BE2C (cell line): ENCODE data around the gene HUNK.
"Not testable (repeated sequence)": the region's sequence is repeated elsewhere in the genome, so short reads cannot be mapped to it uniquely, and the experiment has no call there.

Experiments used
- DNase-seq: peaks from one replicate; pipeline ENCODE4 v3.0.0-alpha.2; 2020
- H3K27me3 ChIP-seq: fragments of 250-450 bp; sonication (Bioruptor Pico); 2 replicates; pipeline ENCODE4 v1.5.1; 2020; ENCODE audit warnings: mild to moderate bottlenecking
- H3K36me3 ChIP-seq: fragments of 250-450 bp; sonication (Bioruptor Pico); 2 replicates; pipeline ENCODE4 v1.5.1; 2020; ENCODE audit warnings: mild to moderate bottlenecking
- H3K4me1 ChIP-seq: fragments of 250-450 bp; sonication (Bioruptor Pico); 2 replicates; pipeline ENCODE4 v1.5.1; 2020
- H3K4me3 ChIP-seq: 2 replicates; pipeline ENCODE4 v1.5.1; 2011; ENCODE audit warnings: low read depth, low read length
- H3K9me3 ChIP-seq: fragments of 250-450 bp; sonication (Bioruptor Pico); 2 replicates; pipeline ENCODE4 v1.5.1; 2020
- TF ChIP-seq, protein P1 (sequence below): IDR thresholded peaks from 2 replicates; pipeline ENCODE4 v1.5.1; 2012; ENCODE audit warnings: mild to moderate bottlenecking, low read depth, low read length

HUNK gene

GRCh38 chr21:31938330-31939301 is 65.8 kb downstream of the HUNK start:
- Histone ChIP-seq H3K4me1 (no peaks in the 10 kb centered on the region; the same call in 1 of the 2 replicates), H3K27me3 (no peaks in the 10 kb centered on the region), H3K4me3 (no peak overlapping the region), H3K36me3 (no peaks in the 10 kb centered on the region), H3K9me3 (peaks cover 4% of the 10 kb centered on the region)
- TF ChIP-seq, protein P1, sequence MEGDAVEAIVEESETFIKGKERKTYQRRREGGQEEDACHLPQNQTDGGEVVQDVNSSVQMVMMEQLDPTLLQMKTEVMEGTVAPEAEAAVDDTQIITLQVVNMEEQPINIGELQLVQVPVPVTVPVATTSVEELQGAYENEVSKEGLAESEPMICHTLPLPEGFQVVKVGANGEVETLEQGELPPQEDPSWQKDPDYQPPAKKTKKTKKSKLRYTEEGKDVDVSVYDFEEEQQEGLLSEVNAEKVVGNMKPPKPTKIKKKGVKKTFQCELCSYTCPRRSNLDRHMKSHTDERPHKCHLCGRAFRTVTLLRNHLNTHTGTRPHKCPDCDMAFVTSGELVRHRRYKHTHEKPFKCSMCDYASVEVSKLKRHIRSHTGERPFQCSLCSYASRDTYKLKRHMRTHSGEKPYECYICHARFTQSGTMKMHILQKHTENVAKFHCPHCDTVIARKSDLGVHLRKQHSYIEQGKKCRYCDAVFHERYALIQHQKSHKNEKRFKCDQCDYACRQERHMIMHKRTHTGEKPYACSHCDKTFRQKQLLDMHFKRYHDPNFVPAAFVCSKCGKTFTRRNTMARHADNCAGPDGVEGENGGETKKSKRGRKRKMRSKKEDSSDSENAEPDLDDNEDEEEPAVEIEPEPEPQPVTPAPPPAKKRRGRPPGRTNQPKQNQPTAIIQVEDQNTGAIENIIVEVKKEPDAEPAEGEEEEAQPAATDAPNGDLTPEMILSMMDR: no peak
- no peak for DNase-seq

GRCh38 chr21:31941694-31942093 is 68.9 kb downstream of the HUNK start:
- TF ChIP-seq, protein P1: no peak
- DNase-seq: no peak
- no peaks in the 10 kb centered on the region for H3K36me3 ChIP-seq

GRCh38 chr21:31943561-31943960 is 70.7 kb downstream of the HUNK start:
- TF ChIP-seq, protein P1: no peak
- no peaks in the 10 kb centered on the region for H3K36me3 ChIP-seq
- no peak for DNase-seq

More at GRCh38 chr21:31941694-31942093, 68.9 kb downstream of the HUNK start:
- Histone ChIP-seq H3K27me3 (no peaks in the 10 kb centered on the region), H3K4me3 (no peak overlapping the region), H3K4me1 (no peaks in the 10 kb centered on the region; the same call in 1 of the 2 replicates), H3K9me3 (peaks cover 4% of the 10 kb centered on the region)

GRCh38 chr21:31945141-31945540 is 72.3 kb downstream of the HUNK start:
- no peaks in the 10 kb centered on the region for H3K36me3 ChIP-seq
- TF ChIP-seq, protein P1: no peak
- H3K27me3 ChIP-seq: no peaks in the 10 kb centered on the region
- H3K9me3 ChIP-seq: no peaks in the 10 kb centered on the region
- no peak overlapping the region for H3K4me3 ChIP-seq
- DNase-seq: no peak
- no peaks in the 10 kb centered on the region for H3K4me1 ChIP-seq

More at GRCh38 chr21:31943561-31943960, 70.7 kb downstream of the HUNK start:
- Histone ChIP-seq H3K4me3 (no peak overlapping the region), H3K4me1 (no peaks in the 10 kb centered on the region; the same call in 1 of the 2 replicates), H3K9me3 (peaks cover 4% of the 10 kb centered on the region), H3K27me3 (no peaks in the 10 kb centered on the region)

- Histone ChIP-seq H3K4me1 (no peaks in the 10 kb centered on the region), H3K27me3 (no peaks in the 10 kb centered on the region), H3K4me3 (no peak overlapping the region), H3K9me3 (no peaks in the 10 kb centered on the region), H3K36me3 (no peaks in the 10 kb centered on the region)
- TF ChIP-seq, protein P1: no peak
- no peak for DNase-seq
These were observed 72.7 kb downstream of the HUNK start for GRCh38 chr21:31945546-31945945.

- no peaks in the 10 kb centered on the region for H3K36me3 ChIP-seq
- no peak for DNase-seq
- TF ChIP-seq, protein P1: no peak
- H3K27me3 ChIP-seq: no peaks in the 10 kb centered on the region
- H3K4me3 ChIP-seq: no peak overlapping the region
- no peaks in the 10 kb centered on the region for H3K9me3 ChIP-seq
- no peaks in the 10 kb centered on the region for H3K4me1 ChIP-seq
These were observed 73.4 kb downstream of the HUNK start for GRCh38 chr21:31946231-31946630.

GRCh38 chr21:31946876-31947550 is 74.2 kb downstream of the HUNK start:
- not testable (repeated sequence) for H3K36me3 ChIP-seq, H3K27me3 ChIP-seq, DNase-seq, H3K4me1 ChIP-seq, H3K4me3 ChIP-seq, H3K9me3 ChIP-seq
